GM21786 (cell line): ENCODE measurements around the gene SLC38A8.

Experiments used
- ATAC-seq: cut with Tn5 transposase; IDR thresholded peaks from one replicate; pipeline ENCODE4 v1.9.1; 2021; ENCODE audit not compliant: unreplicated experiment

The SLC38A8 gene

DNA sequence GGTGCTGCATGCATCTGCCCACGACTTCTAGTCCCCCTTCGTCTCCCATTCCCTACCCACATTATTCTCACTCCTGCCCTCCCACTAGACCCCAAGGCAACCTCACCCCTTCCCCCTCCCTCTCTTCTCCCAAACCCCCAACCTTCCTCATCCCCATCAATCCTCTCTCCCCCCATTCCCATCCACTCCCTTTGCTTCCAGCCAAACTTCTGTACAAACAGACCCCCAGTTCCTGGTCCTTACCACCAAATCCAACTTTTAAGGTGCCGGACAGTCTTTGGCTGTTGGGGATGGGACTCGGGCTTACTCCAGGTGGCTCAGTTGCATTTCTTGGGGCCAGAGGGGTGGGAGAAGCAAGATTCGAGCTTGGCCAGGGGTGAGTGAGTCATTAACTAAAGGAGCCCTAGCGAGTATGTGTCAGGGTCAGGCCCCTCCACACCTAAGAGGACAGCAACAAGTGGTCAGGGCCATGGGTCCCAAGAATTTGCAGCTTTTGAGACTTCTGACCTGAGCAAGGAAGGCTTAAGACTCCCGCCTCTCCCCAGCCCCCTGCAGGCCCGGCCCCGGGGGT, at the start of gene SLC38A8:
SLC38A8 (minus strand) TSS at position 488 of the 571 bp plus-strand sequence. CDS start 638 bp downstream, outside the sequence.
- ATAC-seq = no peak

DNA sequence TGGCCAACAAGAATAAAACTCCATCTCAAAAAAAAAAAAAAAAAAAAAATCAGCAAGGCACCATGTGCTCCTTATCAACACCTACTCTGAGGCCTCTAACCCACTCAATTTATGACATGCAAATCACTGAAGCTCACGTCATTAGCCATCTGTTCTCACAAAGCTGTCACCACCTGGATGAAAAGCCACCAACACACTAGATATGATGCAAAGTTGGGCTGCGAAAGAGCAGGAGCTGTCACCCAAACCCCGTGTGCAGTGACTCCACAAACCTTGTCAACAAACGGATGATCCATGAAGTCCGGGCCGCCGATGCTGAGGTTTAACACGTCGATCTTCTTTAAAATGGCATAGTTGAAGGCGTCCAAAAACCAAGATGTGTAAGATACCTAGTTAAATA, 48.9 kb upstream of the SLC38A8 start:
- ATAC-seq = no peak

DNA sequence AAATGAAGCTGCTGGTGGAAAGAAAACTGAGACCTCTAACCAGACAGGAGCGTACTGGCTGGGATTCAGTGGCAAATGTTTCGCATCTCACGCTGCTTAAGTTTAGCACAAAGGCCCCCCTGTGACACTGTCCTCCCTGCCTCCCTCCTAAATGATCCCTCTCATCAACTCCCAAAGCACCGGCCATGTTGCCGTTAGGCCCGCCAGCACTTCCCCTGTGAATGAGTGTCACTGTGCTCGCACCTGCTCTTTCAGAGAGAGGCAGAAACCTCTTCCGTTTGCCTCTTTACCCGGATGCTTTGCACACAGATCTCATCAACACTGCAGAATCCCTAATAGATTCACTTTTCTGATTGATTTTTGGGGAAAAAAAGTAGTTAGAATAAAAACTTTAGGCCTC, 47.6 kb upstream of the SLC38A8 start:
- ATAC-seq = no peak

DNA sequence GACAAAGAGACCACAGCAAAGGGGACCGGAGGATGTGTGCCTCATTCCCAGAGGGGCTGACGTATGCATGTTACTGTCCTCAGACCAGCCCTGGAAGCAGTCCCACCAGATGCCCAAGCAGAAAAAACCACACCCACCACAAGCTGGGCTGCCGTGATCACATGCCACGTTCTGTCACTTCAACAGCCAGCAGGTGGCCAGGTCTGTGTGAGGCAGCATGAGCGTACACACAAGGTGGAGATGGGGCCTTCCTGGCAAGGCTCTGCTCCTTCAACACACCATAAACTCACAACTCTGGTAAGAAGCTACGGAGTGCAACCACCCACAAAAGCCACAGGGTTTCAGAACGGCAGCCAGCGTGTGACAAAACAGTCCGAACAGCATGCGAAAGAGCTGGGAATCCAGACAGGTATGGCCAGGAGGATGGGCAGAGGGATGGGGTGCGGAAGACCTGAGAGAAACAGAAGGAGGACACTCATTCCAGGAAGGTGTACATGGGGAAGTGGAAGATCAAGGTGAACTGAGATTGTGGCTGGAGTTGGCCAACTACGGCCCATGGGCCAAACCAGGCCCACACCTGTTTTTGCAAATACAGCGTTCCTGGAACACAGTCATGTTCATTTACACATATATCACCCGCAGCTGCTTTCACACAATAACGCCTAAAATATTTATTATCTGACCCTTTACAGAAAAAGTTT, 46.2 kb upstream of the SLC38A8 start:
- ATAC-seq = peak; percentile 80

DNA sequence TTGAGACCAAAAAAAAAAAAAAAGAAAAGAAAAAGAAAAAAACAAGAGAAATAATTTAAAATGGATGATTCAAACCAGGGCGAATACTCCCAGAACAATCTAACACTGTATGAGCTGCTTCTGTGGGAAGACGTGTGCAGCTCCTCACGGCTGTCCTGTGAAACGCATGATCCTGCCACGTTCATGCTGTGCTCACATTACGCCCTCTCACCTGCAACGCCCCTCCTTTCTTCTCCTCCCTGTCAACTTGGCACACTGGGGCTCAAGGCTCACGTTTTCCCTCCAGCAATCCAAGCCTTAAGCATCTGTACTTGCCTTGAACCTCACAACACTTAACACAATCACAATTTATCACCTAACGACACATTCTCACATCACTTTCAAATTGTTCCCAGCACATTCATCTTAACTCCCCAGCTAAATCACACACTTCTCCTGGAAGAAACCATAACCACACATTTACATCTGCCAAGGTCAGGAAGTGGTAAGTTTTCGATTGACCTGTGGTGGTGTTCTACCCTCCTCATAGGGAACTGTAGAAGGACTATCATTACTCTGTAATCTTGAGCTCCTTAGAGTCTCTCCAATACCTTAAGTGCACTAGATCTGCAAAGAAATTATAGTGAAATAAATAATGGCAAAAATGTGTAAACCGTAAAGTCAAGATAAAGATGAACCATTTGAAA, 45.0 kb upstream of the SLC38A8 start:
- ATAC-seq = no peak

DNA sequence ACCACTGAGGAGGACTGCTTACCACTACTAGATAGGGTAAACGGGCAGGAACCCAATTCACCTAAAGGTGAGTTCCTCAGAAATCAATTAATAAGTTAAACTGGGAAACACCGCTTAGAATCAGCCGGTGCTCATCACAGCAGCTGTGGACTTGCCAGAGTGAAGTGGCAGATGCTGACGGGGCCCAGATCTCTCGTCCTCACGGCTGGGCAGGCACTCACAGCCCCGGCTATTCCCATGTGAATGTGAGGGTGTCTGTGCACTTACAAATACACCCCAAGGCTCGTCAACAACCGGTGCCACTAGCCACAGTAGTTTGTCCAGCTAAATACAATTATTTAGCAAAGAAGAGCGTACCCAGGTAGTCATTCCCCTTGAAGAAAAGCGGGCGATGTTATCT, 44.4 kb upstream of the SLC38A8 start:
- ATAC-seq = no peak

DNA sequence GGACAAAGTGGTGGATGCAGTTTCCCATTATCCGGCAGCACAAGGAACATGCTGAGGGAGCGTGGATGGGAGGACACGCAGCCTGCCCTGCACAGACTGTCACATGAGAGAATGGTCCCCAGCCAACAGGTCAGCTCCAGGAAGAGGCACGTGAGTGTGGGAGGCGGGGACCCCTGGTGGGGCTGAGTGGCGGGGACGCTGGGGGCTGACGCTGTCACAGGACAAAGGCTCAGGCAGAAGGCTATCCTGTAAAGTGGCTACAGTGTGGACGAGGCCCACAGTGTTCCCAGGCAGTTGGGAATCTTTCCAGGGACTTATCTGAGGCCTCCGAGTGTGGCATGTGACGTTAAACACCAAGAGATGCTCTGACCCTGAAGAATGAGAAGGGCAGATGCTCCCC, 43.7 kb upstream of the SLC38A8 start:
- ATAC-seq = no peak

DNA sequence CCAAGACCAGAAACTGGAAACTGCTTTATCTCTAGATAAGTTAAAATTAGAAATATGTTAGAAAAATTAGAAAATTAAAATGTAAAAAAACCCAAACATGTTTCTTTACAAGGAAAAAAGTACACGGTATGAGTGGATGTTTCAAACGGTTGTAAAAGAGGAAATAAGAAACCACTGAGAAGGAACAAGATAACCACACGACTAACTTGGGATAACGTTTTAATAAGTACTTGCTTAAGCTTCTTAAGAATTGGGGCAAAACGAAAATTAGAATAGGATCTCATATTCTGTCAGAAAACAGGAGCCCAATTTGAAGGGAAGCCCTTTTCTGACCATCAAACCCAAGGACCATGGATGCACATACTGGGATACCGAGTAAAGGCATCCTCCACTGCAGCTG, 43.2 kb upstream of the SLC38A8 start:
- ATAC-seq = no peak

DNA sequence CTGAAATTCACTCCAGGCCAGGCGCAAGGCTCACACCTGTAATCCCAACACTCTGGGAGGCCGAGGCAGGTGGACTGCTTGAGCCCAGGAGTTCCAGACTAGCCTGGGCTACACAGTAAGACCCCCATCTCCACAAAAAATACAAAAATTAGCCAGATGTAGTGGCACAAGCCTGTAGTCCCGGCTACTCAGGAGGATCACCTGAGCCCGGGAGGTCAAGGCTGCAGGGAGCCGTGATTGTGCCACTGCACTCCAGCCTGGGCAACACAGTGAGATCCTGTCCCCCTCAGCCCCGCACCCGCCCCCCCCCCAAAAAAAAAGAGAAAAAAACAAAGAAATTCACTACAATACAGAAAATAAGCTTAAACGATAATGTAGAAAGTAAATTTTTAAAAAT, 42.7 kb upstream of the SLC38A8 start:
- no peak for ATAC-seq

DNA sequence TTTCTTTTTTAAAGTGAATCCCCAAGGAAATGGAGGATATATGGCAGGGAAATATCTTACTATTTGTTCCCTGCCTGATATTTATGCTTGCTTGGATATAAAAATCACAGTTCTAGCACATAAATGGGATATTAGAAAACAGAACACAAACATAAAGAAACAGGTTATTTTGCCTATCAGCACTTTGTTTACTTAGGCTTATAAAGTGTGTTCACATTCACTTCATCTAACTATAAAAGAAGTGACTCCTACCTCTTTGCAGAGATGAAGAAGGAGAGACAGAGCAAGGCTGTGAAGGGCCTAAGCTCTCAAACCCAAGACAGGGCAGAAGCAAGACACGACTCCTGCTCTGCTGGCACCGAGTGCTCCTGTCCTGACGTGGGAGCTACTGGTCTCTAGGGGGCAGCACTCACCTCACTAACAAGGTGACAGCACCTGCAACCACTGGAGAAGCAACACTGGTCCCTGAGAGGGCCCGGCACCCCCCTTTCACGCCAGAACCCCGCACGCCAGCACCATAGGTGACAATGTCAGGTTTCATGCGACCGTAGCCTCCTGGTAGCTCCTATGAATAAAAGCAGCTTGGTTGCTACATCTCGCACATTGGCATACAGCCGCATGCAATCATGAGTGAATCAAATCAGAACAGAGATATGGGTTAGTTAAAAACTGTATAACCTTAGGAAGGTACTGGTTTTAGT, 42.1 kb upstream of the SLC38A8 start:
- ATAC-seq = peak; percentile 48

DNA sequence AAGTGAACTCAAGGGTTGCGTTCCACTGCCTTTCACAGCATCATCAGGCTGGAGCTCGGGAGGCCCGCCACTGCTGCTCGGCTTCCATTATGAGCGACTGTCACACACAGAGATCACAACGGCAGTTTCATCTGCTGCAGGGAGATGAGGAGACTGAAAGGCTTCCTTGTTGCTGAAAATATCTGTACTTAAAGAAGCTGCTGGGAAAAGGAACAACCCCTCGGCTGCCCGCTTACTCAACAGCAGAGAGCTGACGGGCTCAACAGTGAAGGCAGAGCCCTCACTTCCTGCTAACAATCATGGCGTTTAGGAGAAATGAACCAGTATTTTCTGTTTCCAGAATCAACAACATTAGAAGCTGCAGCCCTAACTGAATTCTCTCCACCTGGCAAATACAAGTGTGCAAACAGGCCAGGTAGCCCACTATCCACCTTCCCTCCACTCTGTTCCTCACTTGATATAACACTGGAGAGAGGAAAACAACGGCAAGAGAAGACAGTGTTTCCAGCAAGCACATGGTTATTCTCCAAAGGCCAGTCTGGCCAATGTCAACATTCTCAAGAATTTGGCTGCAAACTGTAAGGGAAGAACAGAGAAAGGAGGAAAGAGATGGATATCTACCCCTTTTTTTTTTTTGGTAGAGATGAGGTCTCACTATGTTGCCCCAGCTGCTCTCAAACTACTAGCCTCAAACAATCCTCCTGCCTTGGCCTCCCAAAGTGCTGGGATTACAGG, 40.4 kb upstream of the SLC38A8 start:
- ATAC-seq = no peak

DNA sequence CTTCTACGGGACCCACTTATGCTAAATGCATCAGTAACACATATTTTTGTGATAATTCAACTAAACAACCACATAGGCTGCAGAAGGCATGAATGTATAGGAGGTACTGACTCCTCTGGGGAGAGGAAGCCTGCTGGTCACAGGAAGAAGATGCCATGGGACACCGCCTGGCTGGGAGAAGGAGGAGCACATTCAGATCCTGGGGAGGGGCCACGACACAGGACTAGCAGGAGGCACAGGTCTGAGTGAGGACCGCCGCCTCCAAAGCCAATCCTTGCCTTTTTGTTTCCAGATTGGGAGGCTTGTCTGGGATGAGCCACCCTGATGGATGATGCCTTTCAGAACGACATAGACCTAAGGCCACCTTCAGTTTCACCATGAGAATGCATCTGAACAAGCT, 39.5 kb upstream of the SLC38A8 start:
- no peak for ATAC-seq

DNA sequence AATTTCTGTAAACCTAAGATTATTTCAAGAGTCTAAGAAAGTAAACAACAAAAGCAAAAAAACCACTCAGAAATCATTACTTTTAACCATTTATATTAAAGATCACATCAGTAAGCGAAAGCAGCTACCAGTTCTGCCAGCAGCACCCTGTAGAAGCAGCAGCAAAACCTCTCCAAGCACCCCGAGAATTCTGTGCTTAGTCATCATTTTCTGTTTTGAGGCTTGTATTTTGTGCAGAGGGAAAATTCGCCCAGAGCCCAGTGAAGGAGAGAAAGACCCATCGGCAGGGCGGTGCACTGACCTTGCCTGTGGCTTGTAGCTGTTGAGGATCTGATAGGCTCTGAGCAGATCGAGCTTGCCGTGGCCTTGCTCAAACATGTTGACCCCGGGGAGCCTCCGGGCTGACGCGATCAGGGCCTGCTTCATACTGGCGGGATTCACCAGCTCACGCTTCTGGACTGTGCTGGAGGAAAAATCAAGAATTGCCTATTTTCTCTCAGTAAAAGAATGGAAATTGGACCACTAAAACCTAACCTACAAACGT, 38.9 kb upstream of the SLC38A8 start:
- no peak for ATAC-seq

DNA sequence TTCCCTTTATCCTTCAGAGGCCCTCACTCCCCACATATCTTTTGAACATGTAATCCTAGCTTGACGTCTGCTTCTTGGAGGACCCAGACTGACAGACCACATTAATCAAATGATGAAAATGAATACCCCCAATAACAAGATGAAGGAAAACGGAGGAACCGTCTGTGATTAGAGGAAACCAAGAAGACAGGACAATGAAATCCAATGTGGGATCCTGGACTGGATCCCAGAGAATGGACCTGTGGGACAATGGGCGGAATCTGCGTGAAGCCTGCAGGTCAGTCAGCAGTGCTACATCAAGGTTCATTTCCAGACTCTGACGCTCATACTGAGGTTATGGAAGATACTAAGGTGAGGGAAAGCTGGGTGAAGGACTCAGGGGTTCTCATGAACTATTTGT, 38.2 kb upstream of the SLC38A8 start:
- ATAC-seq = no peak

DNA sequence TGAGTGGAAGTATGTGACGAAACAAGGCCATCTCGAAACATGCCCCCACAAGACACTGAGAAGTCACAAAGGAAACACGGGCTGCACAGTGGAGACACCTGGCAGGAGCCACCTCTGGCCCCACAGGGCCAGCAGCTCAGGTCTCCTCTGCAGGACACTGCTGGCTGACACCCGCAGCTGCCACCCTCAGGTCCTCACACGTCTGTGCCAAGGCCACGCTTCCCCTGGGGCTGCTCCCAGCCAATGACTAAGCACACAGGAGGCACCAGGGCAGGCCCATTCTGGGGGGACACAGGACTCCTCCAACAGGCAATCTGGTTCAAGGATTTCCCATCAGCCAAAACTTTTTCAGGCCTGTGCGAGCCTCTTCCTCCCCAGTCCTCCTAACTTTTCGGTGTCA, 37.8 kb upstream of the SLC38A8 start:
- no peak for ATAC-seq

DNA sequence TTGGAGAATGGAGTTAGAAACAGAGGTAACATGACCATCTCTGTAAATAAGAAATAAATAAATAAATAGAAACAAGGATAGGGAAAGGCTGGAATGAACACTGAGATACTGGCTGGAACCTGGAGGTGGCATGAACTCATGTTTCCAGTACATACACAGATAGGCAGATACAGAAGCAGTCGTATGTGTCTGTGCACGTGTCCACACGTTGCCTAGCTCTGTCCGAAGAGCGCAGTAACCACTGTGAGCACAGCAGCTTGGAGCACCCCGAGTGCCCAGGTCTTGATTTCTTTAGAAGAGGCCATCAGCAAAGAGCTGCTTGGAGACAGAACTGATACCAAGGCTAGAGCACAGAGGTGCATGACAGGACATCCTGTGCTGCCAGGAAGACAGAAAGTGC, 37.1 kb upstream of the SLC38A8 start:
- ATAC-seq = no peak

DNA sequence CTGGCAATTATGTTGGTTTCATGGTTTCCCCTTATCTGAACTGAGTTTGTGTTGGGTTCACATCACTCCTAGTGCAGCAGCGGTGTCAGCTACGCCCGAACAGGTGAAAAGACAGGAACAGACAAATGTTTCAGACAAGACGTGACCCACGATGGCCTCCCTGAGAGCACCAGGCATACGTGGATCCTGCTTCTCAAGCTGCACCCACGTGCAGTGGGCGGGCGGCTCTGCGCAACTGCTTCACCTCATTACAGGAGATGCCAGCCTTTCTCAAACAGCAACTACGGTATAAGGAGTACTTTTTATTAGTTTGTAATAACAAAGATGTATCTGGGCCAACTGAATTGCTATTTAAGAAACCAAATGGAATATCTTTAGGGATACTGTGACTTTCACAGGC, 32.8 kb upstream of the SLC38A8 start:
- no peak for ATAC-seq

DNA sequence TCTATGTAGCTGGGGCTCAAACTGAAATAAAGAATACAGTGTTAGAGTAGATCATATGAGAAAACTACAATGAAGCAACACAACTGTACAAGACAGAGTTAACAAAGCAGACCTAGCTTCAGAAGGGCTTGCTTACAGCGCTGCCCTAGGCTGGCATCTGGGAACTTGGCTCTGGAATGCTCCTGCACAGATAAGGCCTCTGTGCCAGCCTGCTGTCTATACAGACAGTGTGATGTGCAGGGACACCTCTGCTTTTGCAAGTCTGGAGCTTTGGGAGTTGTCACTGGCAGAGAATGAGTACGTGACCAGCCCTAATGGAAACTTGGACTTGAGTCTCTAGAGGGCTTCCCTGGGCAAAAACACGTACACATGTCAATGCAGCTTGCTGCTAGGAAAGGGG, 32.1 kb upstream of the SLC38A8 start:
- ATAC-seq = no peak

DNA sequence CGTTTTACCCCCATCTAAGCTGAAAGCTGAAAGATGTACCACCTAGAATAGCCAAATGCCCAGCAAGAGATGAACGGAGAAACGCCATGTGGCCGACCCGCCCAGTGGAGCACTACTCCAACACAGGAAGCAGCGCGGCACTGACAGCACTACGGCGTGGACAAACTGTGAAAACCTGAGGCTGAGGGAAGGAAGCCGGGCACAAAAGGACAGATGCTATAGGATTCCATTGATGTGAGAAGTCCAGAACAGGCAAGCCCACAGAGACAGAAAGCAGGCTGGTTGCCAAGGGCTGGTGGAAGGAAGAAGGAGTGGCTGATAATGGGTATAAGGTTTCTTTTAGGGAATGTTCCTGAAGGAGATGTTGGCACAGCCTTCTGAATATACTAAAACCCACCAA, 29.4 kb upstream of the SLC38A8 start:
- no peak for ATAC-seq

DNA sequence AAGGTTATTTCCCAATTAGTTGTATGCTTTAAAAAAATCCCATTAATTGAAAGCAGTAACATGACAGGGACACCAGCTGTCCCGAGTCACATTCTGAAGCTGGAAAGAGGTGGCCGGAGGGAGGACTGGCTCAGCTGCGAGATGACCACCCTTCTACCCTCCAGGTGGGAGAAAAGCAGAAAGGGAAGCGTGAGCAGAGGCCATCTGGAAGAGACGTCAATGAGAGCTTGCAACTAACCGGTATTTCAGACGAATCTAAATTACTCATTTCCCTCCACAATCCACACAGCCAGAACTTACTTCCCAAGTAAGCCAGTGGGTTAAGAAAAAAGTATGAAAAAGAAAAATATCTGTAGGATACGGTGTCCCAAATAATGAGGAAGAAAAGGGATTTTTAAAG, 28.5 kb upstream of the SLC38A8 start:
- no peak for ATAC-seq

DNA sequence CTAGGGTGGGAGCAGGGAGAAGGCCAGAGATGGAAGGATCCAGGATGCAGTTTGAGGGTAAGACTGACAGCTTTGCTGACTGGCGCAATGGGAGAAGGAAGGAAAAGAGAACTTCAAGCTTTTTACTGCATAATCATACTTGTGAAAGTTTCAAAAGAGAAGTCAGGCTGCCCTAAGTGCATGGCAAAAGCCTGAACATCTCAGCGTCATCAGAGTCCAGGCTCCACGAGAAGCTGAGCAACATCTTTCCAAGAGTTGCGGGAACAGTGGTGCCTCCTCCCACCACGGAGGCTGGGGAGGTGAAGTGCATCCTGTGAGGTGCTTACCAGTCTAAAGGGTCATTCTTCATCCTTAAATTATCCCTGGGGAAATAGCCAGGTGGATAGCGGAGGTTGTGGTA, 26.9 kb upstream of the SLC38A8 start:
- no peak for ATAC-seq
